DMS153 (cell line): ENCODE results near the gene ERFE.

Source experiments
- DNase-seq: peaks from one replicate; lab custom pipeline; 2025; lab: John Stamatoyannopoulos, UW

The ERFE gene

DNA sequence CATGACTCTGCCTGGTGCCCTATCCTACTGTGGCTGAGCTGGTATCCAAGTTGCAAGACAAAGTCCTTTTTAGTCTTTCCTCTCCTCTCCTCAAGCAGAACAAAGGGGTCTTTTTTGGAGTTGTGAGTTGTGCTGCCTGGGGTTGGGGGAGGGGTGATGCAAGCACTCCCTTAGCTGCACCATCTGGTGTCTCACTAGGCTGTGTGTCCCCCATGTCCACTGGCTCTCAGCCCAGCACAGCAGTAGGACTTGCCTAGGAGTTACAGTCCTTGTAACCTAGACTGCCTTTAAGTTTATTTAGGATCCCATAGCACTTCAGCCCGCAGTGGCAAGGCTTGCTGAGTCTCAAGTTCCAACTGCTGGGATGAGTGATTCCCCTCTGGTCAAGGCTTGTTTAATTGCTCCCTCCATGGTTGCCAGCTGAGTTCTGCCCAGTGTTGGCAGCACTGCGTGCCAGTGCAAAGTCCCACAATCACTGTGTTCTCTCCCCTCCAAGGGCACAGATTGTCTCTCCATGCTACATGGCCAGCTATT lies 57.9 kb downstream of the ERFE start:
- no peak for DNase-seq
